Left forelimb (tissue), 1 donor: ENCODE data around the gene SSBP4.

Experiments used
- DNase-seq: peaks from one replicate; pipeline ENCODE4 v3.0.0-alpha.2; 2018; ENCODE audit warnings: low spot score

SSBP4 gene

GRCh38 chr19:18468517-18468916, 49.3 kb downstream of the SSBP4 start:
- no peak for DNase-seq

- DNase-seq: no peak
These were observed 50.1 kb downstream of the SSBP4 start for GRCh38 chr19:18469069-18469846.

- DNase-seq: no peak
These were observed 51.6 kb downstream of the SSBP4 start for GRCh38 chr19:18470787-18471186.

GRCh38 chr19:18473003-18473705, 54.0 kb downstream of the SSBP4 start:
- no peak for DNase-seq

GRCh38 chr19:18473706-18474087, 54.5 kb downstream of the SSBP4 start:
- DNase-seq: no peak

GRCh38 chr19:18474366-18474887, 55.2 kb downstream of the SSBP4 start:
- no peak for DNase-seq

- DNase-seq: no peak
These were observed 55.8 kb downstream of the SSBP4 start for GRCh38 chr19:18475004-18475453.

- no peak for DNase-seq
These were observed 56.6 kb downstream of the SSBP4 start for GRCh38 chr19:18475762-18476331.

GRCh38 chr19:18476507-18477041, 57.4 kb downstream of the SSBP4 start:
- no peak for DNase-seq

GRCh38 chr19:18477042-18477779, 58.0 kb downstream of the SSBP4 start:
- DNase-seq: no peak

- no peak for DNase-seq
These were observed 58.8 kb downstream of the SSBP4 start for GRCh38 chr19:18477974-18478373.

- DNase-seq: no peak
These were observed 59.5 kb downstream of the SSBP4 start for GRCh38 chr19:18478545-18479311.

- no peak for DNase-seq
These were observed 61.0 kb downstream of the SSBP4 start for GRCh38 chr19:18480006-18480691.

GRCh38 chr19:18481505-18482222, 62.5 kb downstream of the SSBP4 start:
- DNase-seq: no peak

GRCh38 chr19:18483119-18483890, 64.1 kb downstream of the SSBP4 start:
- no peak for DNase-seq
